H1 (cell line): Measurements from ENCODE around the gene AXIN2. TPM values are rescaled to one million over a fixed set of nuclear protein-coding genes. Genes with fewer than 3 reads are reported as not detected.

Source experiments
- CTCF ChIA-PET: fragments of 300-600 bp; sonication (Branson Sonifier 250); formaldehyde crosslinking; loops from one replicate; lab custom pipeline; 2021; ENCODE audit not compliant: partially characterized antibody; lab: Charles Lee
- POLR2A ChIA-PET: fragments of 300-600 bp; sonication (Branson Sonifier 250); formaldehyde crosslinking; loops from one replicate; lab custom pipeline; 2021; ENCODE audit warnings: inconsistent platforms; ENCODE audit not compliant: partially characterized antibody; lab: Charles Lee
- DNase-seq, 2 experiments: peaks; one replicate each; pipeline versions ENCODE4 v3.0.0 to v3.0.0-alpha.2; 2010 to 2022; ENCODE audit warnings: low spot score in 2 of 2, low read depth in 1 of 2, mixed read lengths in 1 of 2
- FAIRE-seq: peaks from 2 replicates; lab custom pipeline; 2011; peaks lifted over from hg19 to GRCh38; lab: Jason Lieb, UNC
- H2AFZ ChIP-seq: 2 replicates; pipeline ENCODE4 v1.8.1; 2012; ENCODE audit warnings: low read length, inconsistent platforms
- H2AK5ac ChIP-seq: 2 replicates; pipeline ENCODE4 v1.6.1; 2013; ENCODE audit warnings: low read depth, low read length
- H2BK120ac ChIP-seq: replicated peaks from 2 replicates; pipeline ENCODE3; 2013; ENCODE audit warnings: low read depth, low read length, inconsistent platforms
- H2BK12ac ChIP-seq: 2 replicates; pipeline ENCODE4 v1.6.1; 2013; ENCODE audit warnings: low read depth, low read length
- H2BK15ac ChIP-seq: 2 replicates; pipeline ENCODE4 v1.6.1; 2013; ENCODE audit warnings: low read length
- H2BK20ac ChIP-seq: 2 replicates; pipeline ENCODE4 v1.6.1; 2013; ENCODE audit warnings: low read length
- H2BK5ac ChIP-seq: 2 replicates; pipeline ENCODE4 v1.6.1; 2013; ENCODE audit warnings: low read depth, low read length
- H3K14ac ChIP-seq: 2 replicates; pipeline ENCODE4 v1.6.1; 2013; ENCODE audit warnings: inconsistent platforms; ENCODE audit not compliant: insufficient read length
- H3K18ac ChIP-seq: 2 replicates; pipeline ENCODE4 v1.6.1; 2013; ENCODE audit warnings: low read length; ENCODE audit errors: extremely low read depth
- H3K23ac ChIP-seq: 2 replicates; pipeline ENCODE4 v1.6.1; 2013; ENCODE audit warnings: inconsistent platforms; ENCODE audit not compliant: insufficient read length
- H3K23me2 ChIP-seq: 2 replicates; pipeline ENCODE4 v1.6.1; 2013; ENCODE audit warnings: low read depth, low read length
- H3K27ac ChIP-seq: 2 replicates; pipeline ENCODE4 v1.6.1; 2011; ENCODE audit warnings: low read depth, low read length, inconsistent platforms
- H3K27me3 ChIP-seq, 4 experiments: replicated peaks in 1 of 4; 1 replicate in 1 of 4; 2 replicates in 3 of 4; pipeline versions ENCODE4 v1.6.1 to v1.8.1; 2011 to 2013; ENCODE audit warnings: low read length in 3 of 4, mild to moderate bottlenecking in 3 of 4, inconsistent platforms in 2 of 4, mixed read lengths in 2 of 4, moderate library complexity in 1 of 4; ENCODE audit not compliant: control insufficient read depth in 3 of 4, insufficient read depth in 3 of 4; ENCODE audit errors: extremely low read depth in 1 of 4
- H3K36me3 ChIP-seq, 4 experiments: 2 replicates each; pipeline versions ENCODE4 v1.6.1 to v1.8.1; 2011 to 2013; ENCODE audit warnings: mild to moderate bottlenecking in 4 of 4, low read length in 3 of 4, moderate library complexity in 2 of 4, control low read depth in 1 of 4, inconsistent platforms in 1 of 4; ENCODE audit not compliant: insufficient read depth in 4 of 4, control insufficient read depth in 2 of 4
- H3K4ac ChIP-seq: replicated peaks from 2 replicates; pipeline ENCODE3; 2013; ENCODE audit warnings: low read length, low read depth, mixed read lengths, inconsistent platforms; ENCODE audit not compliant: insufficient read length
- H3K4me1 ChIP-seq, 4 experiments: replicated peaks in 1 of 4; 1 replicate in 1 of 4; 2 replicates in 3 of 4; pipeline versions ENCODE4 v1.6.1 to v1.8.1; 2011 to 2013; ENCODE audit warnings: low read length in 3 of 4, inconsistent platforms in 2 of 4, mixed read lengths in 1 of 4; ENCODE audit not compliant: insufficient read depth in 4 of 4, control insufficient read depth in 3 of 4
- H3K4me2 ChIP-seq, 2 experiments: 2 replicates each; pipeline versions ENCODE4 v1.6.1 to v1.8.1; 2011 to 2013; ENCODE audit warnings: low read depth in 2 of 2, low read length in 2 of 2, control low read depth in 1 of 2, inconsistent platforms in 1 of 2, mild to moderate bottlenecking in 1 of 2; ENCODE audit not compliant: insufficient read depth in 1 of 2
- H3K4me3 ChIP-seq, 4 experiments: fragments of 200-600, 300-600 bp in 1 of 4; sonication (generic), shearing (Covaris generic), sonication (Bioruptor Twin) in 1 of 4; 2 replicates each; pipeline versions ENCODE4 v1.5.1 to v1.8.1; 2011 to 2016; ENCODE audit warnings: low read length in 4 of 4, low read depth in 3 of 4, control low read depth in 2 of 4, inconsistent platforms in 2 of 4, mild to moderate bottlenecking in 2 of 4, mixed read lengths in 1 of 4, moderate library complexity in 1 of 4; ENCODE audit not compliant: insufficient read depth in 2 of 4; ENCODE audit errors: extremely low read depth in 1 of 4
- H3K56ac ChIP-seq: replicated peaks from 2 replicates; pipeline ENCODE3; 2013; ENCODE audit warnings: low read depth, mild to moderate bottlenecking, mixed read lengths, low read length, inconsistent platforms; ENCODE audit not compliant: insufficient read length
- H3K79me1 ChIP-seq: 2 replicates; pipeline ENCODE4 v1.6.1; 2013; ENCODE audit warnings: low read depth, low read length, control low read depth
- H3K79me2 ChIP-seq, 2 experiments: 2 replicates each; pipeline versions ENCODE4 v1.6.1 to v1.8.1; 2012 to 2013; ENCODE audit warnings: low read length in 2 of 2, mild to moderate bottlenecking in 2 of 2, inconsistent platforms in 1 of 2; ENCODE audit not compliant: insufficient read depth in 2 of 2, control insufficient read depth in 1 of 2
- H3K9ac ChIP-seq, 4 experiments: replicated peaks in 1 of 4; 1 replicate in 1 of 4; 2 replicates in 3 of 4; pipeline versions ENCODE4 v1.6.1 to v1.8.1; 2011 to 2013; ENCODE audit warnings: low read depth in 3 of 4, low read length in 3 of 4, control low read depth in 2 of 4, mild to moderate bottlenecking in 2 of 4, moderate library complexity in 2 of 4, inconsistent platforms in 1 of 4; ENCODE audit errors: extremely low read depth in 1 of 4
- H3K9me3 ChIP-seq, 2 experiments: 2 replicates each; pipeline versions ENCODE4 v1.6.1 to v1.8.1; 2012 to 2013; ENCODE audit warnings: mild to moderate bottlenecking in 2 of 2, moderate library complexity in 2 of 2, control low read depth in 1 of 2, inconsistent platforms in 1 of 2, low read depth in 1 of 2, low read length in 1 of 2, mixed read lengths in 1 of 2; ENCODE audit not compliant: insufficient read depth in 2 of 2
- H4K20me1 ChIP-seq, 2 experiments: replicated peaks in 1 of 2; 2 replicates each; pipeline versions ENCODE3 to v1.8.1; 2011 to 2013; ENCODE audit warnings: inconsistent platforms in 2 of 2, low read length in 2 of 2, mild to moderate bottlenecking in 1 of 2; ENCODE audit not compliant: insufficient read depth in 2 of 2, control insufficient read depth in 1 of 2
- H4K5ac ChIP-seq: 2 replicates; pipeline ENCODE4 v1.6.1; 2013; ENCODE audit warnings: low read length, low read depth, mixed read lengths, inconsistent platforms; ENCODE audit not compliant: insufficient read length
- H4K8ac ChIP-seq: 2 replicates; pipeline ENCODE4 v1.8.0; 2013; ENCODE audit warnings: mild to moderate bottlenecking, moderate library complexity, low read length, inconsistent platforms; ENCODE audit not compliant: insufficient read depth; ENCODE audit errors: extremely low read depth
- H4K91ac ChIP-seq: replicated peaks from 2 replicates; pipeline ENCODE3; 2013; ENCODE audit warnings: low read length, mixed read lengths, inconsistent platforms; ENCODE audit not compliant: insufficient read length
- ASH2L ChIP-seq: fragments of 200-600, 300-600 bp; sonication (generic); IDR thresholded peaks from one replicate; pipeline ENCODE4 v1.7.1; 2017; ENCODE audit warnings: low read length
- CBX5 ChIP-seq: fragments of 300-800, 300-1000 bp; sonication (generic); IDR thresholded peaks from 2 replicates; pipeline ENCODE4 v1.7.1; 2016; ENCODE audit warnings: antibody characterized with exemption, low read length, low read depth
- CTBP2 ChIP-seq: IDR thresholded peaks from 2 replicates; pipeline ENCODE4 v1.7.0; 2011; ENCODE audit warnings: borderline replicate concordance, mild to moderate bottlenecking, moderate library complexity, mixed read lengths, low read length; ENCODE audit not compliant: insufficient read depth, insufficient read length
- EGR1 ChIP-seq: IDR thresholded peaks from 2 replicates; pipeline ENCODE4 v1.6.1; 2011; ENCODE audit warnings: low read depth, low read length, borderline replicate concordance
- POU5F1 ChIP-seq: IDR thresholded peaks from 2 replicates; pipeline ENCODE4 v1.6.1; 2011; ENCODE audit warnings: low read depth, mild to moderate bottlenecking, low read length, moderate library complexity
- RXRA ChIP-seq: IDR thresholded peaks from 2 replicates; pipeline ENCODE4 v1.6.1; 2011; ENCODE audit warnings: low read depth, mild to moderate bottlenecking, low read length, moderate library complexity; ENCODE audit not compliant: insufficient read depth
- SP1 ChIP-seq: IDR thresholded peaks from 2 replicates; pipeline ENCODE4 v1.6.1; 2011; ENCODE audit warnings: low read depth, low read length
- SP2 ChIP-seq: IDR thresholded peaks from 2 replicates; pipeline ENCODE4 v1.6.1; 2012; ENCODE audit warnings: mild to moderate bottlenecking, low read length, inconsistent platforms
- TBP ChIP-seq: IDR thresholded peaks from 2 replicates; pipeline ENCODE4 v1.6.1; 2011; ENCODE audit warnings: low read depth, low read length, improper control_type of control experiment
- TEAD4 ChIP-seq: IDR thresholded peaks from 2 replicates; pipeline ENCODE4 v1.6.1; 2012; ENCODE audit warnings: low read depth, low read length, inconsistent platforms, mixed read lengths
- ZNF274 ChIP-seq: IDR thresholded peaks from 2 replicates; pipeline ENCODE4 v1.7.0; 2012; ENCODE audit warnings: low read length, borderline replicate concordance; ENCODE audit errors: extremely low read depth
- WGBS, 2 experiments: shearing (Covaris generic) in 1 of 2; methylation state at CpG; one replicate each; pipeline versions ENCODE4 v1.1.6 to v1.1.7; 2013 to 2015; ENCODE audit warnings: low lambda C conversion rate in 2 of 2, mixed read lengths in 2 of 2, inconsistent platforms in 1 of 2, low coverage in 1 of 2, missing lambda C conversion rate in 1 of 2; ENCODE audit not compliant: insufficient replicate concordance in 2 of 2, insufficient coverage in 1 of 2, insufficient read length in 1 of 2; ENCODE audit errors: extremely low coverage in 1 of 2, missing lambda C conversion rate in 1 of 2; 5-methylcytosine and 5-hydroxymethylcytosine counted together
- polyA plus RNA-seq, 7 experiments: library from polyadenylated mRNA; depleted of rRNA in 3 of 7; stranded (reverse) in 5 of 7; unstranded in 2 of 7; fragments of >200 nt in 5 of 7; fragments of 200-250 nt in 2 of 7; gene quantifications; 1 replicate in 5 of 7; 2 replicates in 1 of 7; 4 replicates in 1 of 7; pipeline versions ENCODE4 v1.2.1 to v1.2.3, GENCODE V29; 2011 to 2013; ENCODE audit warnings: missing spikeins in 2 of 7, mixed read lengths in 2 of 7
- total RNA-seq: library from RNA; stranded (reverse); fragmentation: NEBNext Ultra II Directional; extraction: Animal tissue kit (Norgen Biotek cat#: 25700); gene quantifications from 2 replicates; pipeline ENCODE4 v1.2.1, GENCODE V29; 2021

Gene AXIN2
- total and polyA plus RNA-seq, 2 of the 8 experiments (the other 6 are each of a cell fraction or from before 2014, with no cell fraction given) = 17.7 to 33.4 TPM

- WGBS, 2 experiments = 79% methylated on average over 4 of the region's 4 CpGs; no CpG with 5 or more reads in 1 of the 2 experiments
- POLR2A ChIA-PET = no interaction called here
- no peak overlapping the region for H3K27ac ChIP-seq
- H2BK12ac ChIP-seq = peak overlapping the region; percentile 72; the same call in 1 of the 2 replicates
- H3K4me3 ChIP-seq = no peak overlapping the region
- H3K4me1 ChIP-seq = peaks cover 0 to 5% (median 4%) of the 10 kb centered on the region in 4 experiments; a peak in 6 of 7 replicates
- H3K4me2 ChIP-seq = no peak overlapping the region
- no peak overlapping the region for H3K9ac ChIP-seq
- FAIRE-seq (no peak), DNase-seq (no peak)
- no peak overlapping the region for H2AFZ ChIP-seq
- no peak overlapping the region for H3K56ac ChIP-seq
- H4K8ac ChIP-seq = no peak overlapping the region
- no peaks in the 10 kb centered on the region for H4K20me1 ChIP-seq
- no peak overlapping the region for H3K14ac ChIP-seq
- no peak overlapping the region for H2AK5ac ChIP-seq
- CTCF ChIA-PET = interaction anchor here (0.6 to 2.6 kb wide), 2 partner anchors 157 to 232 kb away, joined by 3 to 7 read pairs; no protein-coding TSS in a partner anchor
- H3K9me3 ChIP-seq = no peaks in the 10 kb centered on the region
- H3K4ac ChIP-seq = no peak overlapping the region
- no peaks in the 10 kb centered on the region for H3K36me3 ChIP-seq
- peaks cover 0 to 7% (median 0%) of the 10 kb centered on the region in 4 experiments; a peak in 2 of 7 replicates for H3K27me3 ChIP-seq
- no peak overlapping the region for H3K23ac ChIP-seq
- H4K5ac ChIP-seq = no peak overlapping the region
- no peak overlapping the region for H2BK15ac ChIP-seq
- H3K79me1 ChIP-seq = no peaks in the 10 kb centered on the region
- H3K23me2 ChIP-seq = peaks cover 3% of the 10 kb centered on the region
- 0 out of 2 replicates have a peak overlapping the region, but pooled peaks have one; percentile 29 for H2BK20ac ChIP-seq
- no peak overlapping the region for H4K91ac ChIP-seq
- H3K18ac ChIP-seq = no peak overlapping the region
- TF ChIP-seq CTBP2 (no peak), EGR1 (no peak), ASH2L (no peak), POU5F1 (no peak), ZNF274 (no peak), CBX5 (no peak), TBP (no peak), SP1 (no peak), SP2 (no peak), TEAD4 (no peak), RXRA (no peak)
- H2BK5ac ChIP-seq = peak overlapping the region; percentile 13; the same call in 1 of the 2 replicates
- H2BK120ac ChIP-seq = no peak overlapping the region
- no peaks in the 10 kb centered on the region for H3K79me2 ChIP-seq
Observed at GRCh38 chr17:65565559-65565958, 4.1 kb upstream of the AXIN2 start.
